ENCODE measurements around the gene RHBDD1.

Gene RHBDD1

GRCh38 chr2:226887940-226888339 lies 52.1 kb downstream of the RHBDD1 start:
- DNase-seq (ENCODE audit: low spot score) = no peak

GRCh38 chr2:226888378-226888965 lies 52.6 kb downstream of the RHBDD1 start:
- no peak for DNase-seq (ENCODE audit: low spot score)

GRCh38 chr2:226888971-226889370 lies 53.1 kb downstream of the RHBDD1 start:
- no peak for DNase-seq (ENCODE audit: low spot score)

GRCh38 chr2:226890286-226890685 lies 54.4 kb downstream of the RHBDD1 start:
- no peak for DNase-seq (ENCODE audit: low spot score)

DNA sequence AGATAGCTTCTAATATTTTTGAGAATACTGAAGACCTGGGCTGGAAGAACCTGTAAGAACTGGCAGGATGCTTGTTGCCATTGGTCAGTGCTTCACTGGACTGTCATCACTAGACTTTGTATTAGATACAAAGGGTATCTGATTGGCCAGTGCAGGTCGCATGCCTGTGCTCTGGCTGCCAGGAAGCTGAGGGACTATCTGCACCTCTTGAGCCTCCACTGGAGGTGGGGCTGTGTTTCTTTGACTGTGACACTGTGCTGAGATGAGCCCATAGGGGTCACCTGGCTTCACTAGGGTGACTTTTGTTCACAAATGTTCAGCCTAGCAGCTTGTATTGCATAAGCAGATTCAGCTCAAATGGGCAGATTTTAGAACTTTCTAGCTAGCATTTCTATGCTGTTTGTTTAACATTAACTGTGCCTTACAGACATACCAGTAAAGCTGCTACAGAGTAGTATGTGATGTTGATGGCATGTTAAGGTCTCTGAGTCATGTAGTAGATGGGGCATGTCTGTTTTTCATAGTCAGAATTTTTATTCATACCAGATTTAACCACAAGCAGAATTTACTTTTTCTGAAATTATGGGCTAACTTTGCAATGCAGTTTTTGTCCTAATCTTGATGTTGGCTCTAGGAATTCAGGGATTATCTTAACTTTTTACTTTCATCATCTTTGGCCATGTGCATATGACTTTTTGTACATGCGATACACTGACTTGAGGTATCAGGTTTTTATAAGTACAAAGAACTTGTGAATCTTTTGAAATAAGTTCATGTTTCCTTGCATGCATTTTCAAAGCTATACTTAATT lies 56.1 kb downstream of the RHBDD1 start:
- no peak for DNase-seq (ENCODE audit: low spot score)

DNA sequence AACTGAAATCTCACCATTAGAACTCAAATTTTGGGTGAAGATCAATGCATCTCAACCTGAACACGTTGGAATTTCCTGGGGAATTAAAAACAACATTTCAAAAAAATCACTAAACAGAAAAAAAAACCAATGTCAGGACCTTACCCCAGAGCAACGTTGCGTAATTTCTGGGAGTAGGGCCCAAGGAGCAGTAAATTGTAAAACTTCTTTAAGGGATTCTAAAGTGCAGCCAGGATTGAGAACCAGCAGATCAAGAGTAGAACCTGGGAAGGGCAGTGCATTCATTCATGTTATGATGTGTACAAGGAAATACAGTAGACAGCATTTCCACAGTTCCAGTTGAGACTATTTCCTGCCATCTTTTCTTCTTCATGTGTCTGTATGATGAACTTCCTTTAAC lies 56.9 kb downstream of the RHBDD1 start:
- no peak for DNase-seq (ENCODE audit: low spot score)

DNA sequence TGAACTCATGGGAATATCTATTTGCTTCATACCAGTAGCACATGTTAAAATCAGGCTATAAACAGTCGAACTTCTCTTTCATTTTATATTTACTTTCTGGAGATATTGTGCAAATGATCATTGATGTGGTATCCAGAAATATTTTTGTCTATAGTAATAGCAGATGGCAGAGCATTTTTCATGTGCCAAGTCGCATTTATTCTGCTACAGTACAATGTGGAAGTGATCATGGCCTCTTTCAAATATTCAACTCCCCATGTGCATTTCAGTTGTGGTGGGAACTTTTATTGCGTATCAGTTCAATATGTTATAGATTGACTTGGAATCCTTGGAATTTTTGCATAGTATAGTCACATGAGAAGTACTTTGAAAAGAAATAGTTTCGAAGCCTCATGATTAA lies 57.4 kb downstream of the RHBDD1 start:
- DNase-seq (ENCODE audit: low spot score) = no peak

DNA sequence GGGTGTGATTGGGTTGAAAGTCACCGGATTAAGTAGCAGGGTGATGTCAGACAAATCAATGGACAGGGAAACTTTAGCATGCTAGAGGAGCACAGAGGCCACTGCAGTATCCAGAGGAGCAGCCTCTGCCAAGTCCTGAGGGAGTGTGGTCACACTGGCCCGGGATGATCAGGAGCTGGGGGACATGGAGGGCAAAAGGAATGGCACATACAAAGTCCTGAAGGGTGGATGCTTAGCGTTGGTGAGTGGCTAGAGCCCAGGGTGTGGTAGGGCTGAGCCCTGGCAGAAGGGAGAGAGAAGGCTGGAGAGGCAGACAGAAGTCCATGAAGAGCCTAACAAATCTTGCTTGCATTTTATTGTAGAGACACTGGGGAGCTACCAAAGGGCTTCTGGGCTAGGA lies 58.9 kb downstream of the RHBDD1 start:
- no peak for DNase-seq (ENCODE audit: low spot score)

DNA sequence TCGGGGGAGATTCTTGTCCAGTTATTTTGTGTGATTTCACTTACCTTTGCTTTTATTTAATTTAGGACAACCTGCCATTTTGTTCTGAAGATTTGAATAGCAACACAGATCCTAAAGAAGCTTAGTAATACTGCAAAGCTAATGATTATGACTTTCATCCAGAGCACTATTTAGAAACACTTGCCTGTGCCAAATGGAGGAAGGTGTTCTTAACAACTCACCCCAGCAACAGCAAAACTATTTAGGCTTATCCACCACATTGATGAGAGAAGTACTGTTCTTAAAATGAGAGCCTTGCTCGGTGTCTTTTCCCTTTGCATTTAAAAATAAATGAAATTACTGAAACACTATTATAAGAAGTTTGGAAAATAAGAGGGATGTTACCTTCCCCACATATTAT lies 59.7 kb downstream of the RHBDD1 start:
- DNase-seq (ENCODE audit: low spot score) = no peak

DNA sequence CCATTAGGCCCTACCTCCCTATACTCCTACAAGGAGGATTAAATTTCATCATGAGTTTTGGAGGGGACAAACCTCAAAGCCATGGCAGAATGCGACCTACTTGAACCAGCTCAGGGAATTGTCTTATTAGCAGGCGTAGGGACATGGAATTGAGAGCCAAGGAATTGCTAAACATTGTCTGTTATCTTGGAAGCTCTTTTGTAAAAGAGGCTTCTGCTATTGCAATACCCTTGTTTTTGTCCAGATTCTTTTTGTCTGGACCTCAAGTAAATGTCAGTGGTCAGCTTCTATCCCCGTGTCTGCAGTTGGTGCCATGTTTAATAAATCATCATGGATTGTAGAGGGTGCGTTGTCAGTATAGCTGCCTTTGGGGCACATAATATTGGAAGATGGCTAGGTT lies 62.3 kb downstream of the RHBDD1 start:
- no peak for DNase-seq (ENCODE audit: low spot score)

GRCh38 chr2:226898897-226899296 lies 63.0 kb downstream of the RHBDD1 start:
- DNase-seq (ENCODE audit: low spot score) = no peak

DNA sequence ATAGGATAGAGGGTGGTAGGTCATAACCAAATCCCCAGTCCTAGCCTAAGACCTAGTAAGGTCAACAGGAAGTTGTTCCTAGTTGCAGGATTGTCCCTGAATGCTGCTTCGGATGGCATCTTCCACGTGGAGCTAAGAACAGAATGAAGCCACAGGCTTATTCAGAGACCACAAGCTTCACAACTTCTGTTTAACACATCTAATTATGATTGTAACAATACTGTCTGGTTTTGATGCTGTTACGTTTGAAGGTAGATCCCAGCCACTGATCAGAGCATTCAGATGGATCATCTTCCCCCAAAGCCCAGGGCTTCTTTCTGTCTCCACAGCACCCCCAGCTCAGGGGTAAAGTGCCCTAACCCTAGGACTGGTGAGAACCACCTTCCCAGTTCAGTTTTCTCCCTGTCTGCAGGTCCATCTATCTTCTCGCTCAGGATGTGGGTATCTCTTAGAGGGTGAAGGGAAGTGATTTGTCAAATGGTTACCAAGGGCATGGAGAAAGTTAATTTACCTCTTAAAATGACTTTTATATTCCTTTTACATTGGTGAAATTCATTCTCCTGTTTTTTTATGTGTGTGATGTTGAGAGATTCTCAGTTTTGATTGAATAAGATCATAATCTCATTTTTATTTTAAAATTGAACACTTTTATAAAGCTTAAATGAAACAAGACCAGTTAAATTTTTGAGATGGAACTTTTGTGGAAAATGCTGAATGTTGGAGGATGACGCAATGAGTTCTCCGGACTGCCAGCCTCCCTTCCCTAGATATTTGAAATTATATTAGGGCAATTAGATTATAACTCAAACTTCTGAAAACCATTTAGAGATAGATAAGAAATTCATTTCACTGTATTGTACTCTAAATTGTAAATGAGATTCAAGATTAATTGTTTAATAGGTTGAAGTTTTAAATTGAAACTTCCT lies 66.5 kb downstream of the RHBDD1 start:
- no peak for DNase-seq (ENCODE audit: low spot score)

GRCh38 chr2:226903179-226903578 lies 67.3 kb downstream of the RHBDD1 start:
- no peak for DNase-seq (ENCODE audit: low spot score)

DNA sequence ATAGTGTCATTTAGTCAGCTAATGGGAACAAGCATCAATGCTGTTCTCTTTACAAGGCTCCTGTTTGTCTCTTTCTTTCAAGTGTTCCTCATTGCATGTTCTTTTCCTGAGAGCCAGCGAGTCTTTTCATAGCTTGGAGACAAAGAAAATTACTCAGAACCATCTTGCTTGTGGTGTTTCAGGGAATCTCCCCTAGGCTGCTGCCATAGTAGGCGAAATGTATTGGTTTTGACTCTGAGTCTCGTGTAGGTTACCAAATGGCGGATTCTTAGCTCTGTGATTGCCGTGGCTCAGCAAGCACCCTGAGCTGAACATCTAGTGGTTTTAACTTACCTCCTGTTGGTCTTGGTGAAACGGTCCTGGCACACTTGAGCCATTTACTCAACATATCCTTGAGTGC lies 68.7 kb downstream of the RHBDD1 start:
- DNase-seq (ENCODE audit: low spot score) = no peak

DNA sequence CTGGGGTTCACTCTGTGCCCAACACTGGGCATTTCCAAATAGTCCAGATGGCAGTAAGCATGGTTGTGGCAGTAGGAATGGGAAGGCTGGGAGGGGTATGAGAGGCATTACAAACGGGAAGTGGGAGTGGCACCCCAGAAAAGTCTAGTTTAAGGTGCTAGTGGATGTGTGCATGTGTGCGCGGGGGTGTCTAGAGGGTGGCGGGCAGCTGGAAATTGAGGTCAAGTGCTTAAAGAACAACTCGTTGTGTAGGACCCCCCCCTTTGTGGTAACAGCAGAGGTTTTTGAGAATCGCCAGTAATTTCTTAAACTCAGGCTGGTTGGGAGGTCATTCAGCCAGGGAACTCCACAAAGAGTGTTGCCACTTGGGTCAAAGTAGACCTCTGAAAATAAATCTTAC lies 69.9 kb downstream of the RHBDD1 start:
- DNase-seq (ENCODE audit: low spot score) = no peak

DNA sequence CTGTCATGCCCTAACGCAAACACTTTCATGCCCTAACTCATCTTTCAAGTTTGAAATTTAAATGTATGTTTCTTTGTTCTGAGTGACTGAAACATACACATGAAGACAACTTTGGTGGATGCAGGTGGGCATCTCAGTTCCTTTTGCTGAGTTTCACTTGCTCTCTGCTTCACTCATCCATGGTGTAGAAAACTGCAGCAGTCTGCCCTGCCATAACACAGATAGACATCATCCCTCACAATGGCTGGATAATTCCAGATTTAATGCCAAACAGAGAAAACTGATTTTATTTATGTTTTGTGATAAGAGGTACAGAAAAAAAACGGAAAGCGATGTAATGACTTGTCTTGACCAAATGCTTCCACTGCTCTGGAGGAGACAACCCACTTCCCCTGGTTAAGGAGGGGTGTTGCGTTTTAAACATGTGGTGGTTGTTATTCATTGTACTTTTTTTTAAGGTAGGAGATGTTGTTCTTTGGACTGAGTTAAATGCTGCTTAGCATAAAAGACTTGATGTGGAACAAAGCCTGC lies 70.4 kb downstream of the RHBDD1 start:
- DNase-seq (ENCODE audit: low spot score) = no peak

DNA sequence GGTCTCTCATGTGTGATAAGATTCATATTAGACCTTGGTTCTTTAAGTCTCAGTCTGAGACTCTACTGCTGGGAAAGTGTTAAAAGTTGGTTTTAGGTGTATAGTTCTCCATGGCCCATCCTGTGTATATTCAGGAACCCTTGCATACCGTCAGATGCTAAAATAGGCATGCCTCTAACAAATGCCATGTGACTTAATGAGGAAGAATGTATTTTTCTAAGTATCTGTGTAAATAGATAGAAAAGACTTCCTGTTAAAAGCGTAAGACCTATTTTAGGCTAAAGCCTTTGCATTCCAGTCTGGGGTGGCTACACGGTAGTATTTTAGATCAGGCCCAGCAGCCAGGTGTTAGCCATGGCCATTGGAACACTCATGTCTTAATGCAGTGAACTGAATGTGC lies 73.3 kb downstream of the RHBDD1 start:
- no peak for DNase-seq (ENCODE audit: low spot score)

DNA sequence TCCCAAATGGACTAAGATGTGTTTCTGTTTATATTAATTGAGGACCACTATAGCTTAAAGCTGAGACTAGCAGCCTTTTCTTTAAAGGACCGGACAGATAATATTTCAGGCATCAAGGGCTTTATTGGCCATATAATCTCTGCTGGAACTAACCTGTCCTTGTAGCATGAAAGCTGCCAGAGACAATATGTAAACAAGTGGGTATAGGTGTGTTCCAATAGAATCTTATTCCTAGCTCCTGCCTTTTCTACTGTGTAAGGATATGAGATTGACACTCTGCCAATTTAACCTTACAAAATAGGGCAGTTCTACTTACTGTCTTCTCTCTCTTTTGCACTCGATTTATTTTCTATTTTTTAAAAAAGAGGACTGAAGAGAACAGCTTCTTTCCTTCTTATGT lies 74.0 kb downstream of the RHBDD1 start:
- DNase-seq (ENCODE audit: low spot score) = no peak

DNA sequence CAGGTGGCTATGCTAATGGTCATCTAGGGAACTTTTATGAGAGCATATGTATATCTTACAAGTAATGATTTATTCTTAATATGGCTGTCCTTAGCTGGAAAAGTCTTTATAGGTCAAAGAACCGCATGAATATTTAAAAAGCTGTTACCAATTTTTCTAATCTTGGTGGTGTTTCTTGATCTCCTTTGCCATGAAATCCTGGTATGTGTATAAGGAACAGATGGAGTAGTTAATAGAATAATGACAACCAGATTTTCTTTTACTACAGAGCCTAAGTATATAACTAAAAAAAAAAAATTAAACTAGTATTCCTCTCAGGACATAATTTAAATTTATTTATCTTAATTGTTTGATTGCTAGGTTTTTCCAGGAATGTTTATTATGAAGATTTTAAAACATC lies 74.5 kb downstream of the RHBDD1 start:
- no peak for DNase-seq (ENCODE audit: low spot score)

DNA sequence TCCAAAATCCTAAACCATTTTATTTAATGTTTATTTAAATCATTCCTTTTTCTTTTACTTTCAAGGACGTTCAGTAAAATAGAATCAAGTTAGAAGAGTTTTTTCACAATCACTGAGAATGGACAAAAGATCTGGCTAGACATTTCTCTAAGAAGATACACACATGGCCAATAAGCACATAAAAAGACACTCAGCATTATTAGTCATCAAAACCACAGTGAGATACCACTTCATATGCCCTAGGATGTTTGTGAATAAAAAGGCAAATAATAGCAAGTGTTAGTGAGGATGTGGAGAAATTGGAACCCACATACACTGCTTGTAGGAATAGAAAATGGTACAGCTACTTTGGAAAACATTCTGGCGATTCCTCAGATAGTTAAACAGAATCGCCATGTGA lies 76.1 kb downstream of the RHBDD1 start:
- DNase-seq (ENCODE audit: low spot score) = no peak

- no peak for DNase-seq (ENCODE audit: low spot score)
These were observed 77.8 kb downstream of the RHBDD1 start for GRCh38 chr2:226913641-226914040.

GRCh38 chr2:226915846-226916360 lies 80.0 kb downstream of the RHBDD1 start:
- DNase-seq (ENCODE audit: low spot score) = no peak
